HFFc6 (cell line): Measurements from ENCODE around the gene MFGE8. TPM values are rescaled to one million over a fixed set of nuclear protein-coding genes. Genes with fewer than 3 reads are reported as not detected.
A peak's percentile ranks its signal among the peaks of the same experiment; 100 is the strongest.

Experiments
- DNase-seq: peaks from one replicate; pipeline ENCODE4 v3.0.0-alpha.2; 2018
- H3K27ac Mint-ChIP-seq: 2 replicates; pipeline ENCODE4 v1.8.0; 2020; ENCODE audit warnings: mild to moderate bottlenecking, mixed read lengths
- H3K27me3 Mint-ChIP-seq: 2 replicates; pipeline ENCODE4 v1.8.0; 2021; ENCODE audit warnings: mild to moderate bottlenecking, moderate library complexity, mixed read lengths; ENCODE audit not compliant: insufficient read depth
- H3K36me3 Mint-ChIP-seq: 2 replicates; pipeline ENCODE4 v1.8.0; 2021; ENCODE audit warnings: low read depth, mixed read lengths
- H3K4me1 Mint-ChIP-seq: 2 replicates; pipeline ENCODE4 v1.8.0; 2020; ENCODE audit warnings: low read depth, mixed read lengths
- H3K4me3 Mint-ChIP-seq: 2 replicates; pipeline ENCODE4 v1.8.0; 2020; ENCODE audit warnings: mild to moderate bottlenecking, moderate library complexity, mixed read lengths
- H3K9me3 Mint-ChIP-seq: 2 replicates; pipeline ENCODE4 v1.8.0; 2020; ENCODE audit warnings: mild to moderate bottlenecking, mixed read lengths
- total RNA-seq, 6 experiments: library from RNA; stranded (reverse); fragmentation: NEBNext Ultra II Directional; extraction: Animal tissue kit (Norgen Biotek cat#: 25700); gene quantifications; 2 replicates in 1 of 6; 3 replicates in 5 of 6; pipeline ENCODE4 v1.2.3, GENCODE V29; 2021
- TF ChIP-seq, protein P1 (sequence below): fragments of 200-600 bp; sonication (generic); IDR thresholded peaks from 2 replicates; pipeline ENCODE4 v1.5.0; 2021; ENCODE audit warnings: antibody characterized with exemption, mild to moderate bottlenecking

MFGE8 gene
- total RNA-seq, 6 experiments from 2014 or later, result 769 to 963 (median 885) TPM

DNA sequence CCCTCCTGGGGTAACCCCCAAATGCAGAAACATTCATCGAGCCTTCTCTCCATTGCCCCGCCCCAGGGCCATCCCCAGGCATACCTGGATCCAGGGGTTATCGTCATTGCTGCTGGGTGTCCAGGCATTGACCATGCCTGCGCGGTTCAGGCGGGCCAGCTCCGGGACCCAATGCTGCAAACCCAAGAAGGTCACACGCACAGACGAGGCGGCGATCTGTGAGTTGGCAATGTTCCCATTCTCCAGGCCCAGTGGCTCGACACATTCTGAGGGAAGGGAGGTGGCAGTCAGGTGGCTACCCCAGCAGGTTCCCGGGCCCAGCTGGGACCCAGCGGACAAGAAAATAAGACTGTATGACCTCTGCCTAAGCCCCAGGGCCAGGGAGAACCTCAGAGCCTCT lies 6.1 kb downstream of the MFGE8 start:
- Mint-ChIP-seq H3K36me3 (peaks cover 62% of the 10 kb centered on the region), H3K4me1 (peaks cover 73% of the 10 kb centered on the region), H3K27ac (no peak overlapping the region), H3K9me3 (no peaks in the 10 kb centered on the region), H3K4me3 (no peak overlapping the region), H3K27me3 (peaks cover 11% of the 10 kb centered on the region)
- no peak for DNase-seq
- TF ChIP-seq, protein P1, sequence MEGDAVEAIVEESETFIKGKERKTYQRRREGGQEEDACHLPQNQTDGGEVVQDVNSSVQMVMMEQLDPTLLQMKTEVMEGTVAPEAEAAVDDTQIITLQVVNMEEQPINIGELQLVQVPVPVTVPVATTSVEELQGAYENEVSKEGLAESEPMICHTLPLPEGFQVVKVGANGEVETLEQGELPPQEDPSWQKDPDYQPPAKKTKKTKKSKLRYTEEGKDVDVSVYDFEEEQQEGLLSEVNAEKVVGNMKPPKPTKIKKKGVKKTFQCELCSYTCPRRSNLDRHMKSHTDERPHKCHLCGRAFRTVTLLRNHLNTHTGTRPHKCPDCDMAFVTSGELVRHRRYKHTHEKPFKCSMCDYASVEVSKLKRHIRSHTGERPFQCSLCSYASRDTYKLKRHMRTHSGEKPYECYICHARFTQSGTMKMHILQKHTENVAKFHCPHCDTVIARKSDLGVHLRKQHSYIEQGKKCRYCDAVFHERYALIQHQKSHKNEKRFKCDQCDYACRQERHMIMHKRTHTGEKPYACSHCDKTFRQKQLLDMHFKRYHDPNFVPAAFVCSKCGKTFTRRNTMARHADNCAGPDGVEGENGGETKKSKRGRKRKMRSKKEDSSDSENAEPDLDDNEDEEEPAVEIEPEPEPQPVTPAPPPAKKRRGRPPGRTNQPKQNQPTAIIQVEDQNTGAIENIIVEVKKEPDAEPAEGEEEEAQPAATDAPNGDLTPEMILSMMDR, result no peak

DNA sequence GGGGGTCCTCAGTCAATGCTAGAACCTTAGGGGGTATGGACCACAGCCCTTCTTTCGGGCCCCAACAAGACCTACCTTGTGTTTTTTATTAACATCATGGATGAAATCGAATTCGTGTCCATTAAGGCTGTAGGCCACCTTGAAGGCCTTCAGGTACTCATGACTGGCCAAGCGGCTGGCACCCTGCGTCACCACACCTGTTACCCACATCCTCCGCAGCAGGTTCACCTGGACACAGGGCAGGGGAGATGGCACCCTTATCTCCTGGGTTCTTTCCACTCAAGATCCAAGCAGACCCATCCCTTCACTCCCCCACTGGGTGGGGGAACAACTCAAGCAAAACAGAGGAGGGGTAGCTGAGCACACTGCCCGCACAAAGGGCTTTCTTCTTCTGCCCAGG lies 6.6 kb downstream of the MFGE8 start:
- Mint-ChIP-seq H3K4me1 (peaks cover 73% of the 10 kb centered on the region), H3K27me3 (peaks cover 11% of the 10 kb centered on the region), H3K4me3 (no peak overlapping the region), H3K36me3 (peaks cover 62% of the 10 kb centered on the region), H3K27ac (no peak overlapping the region), H3K9me3 (no peaks in the 10 kb centered on the region)
- DNase-seq, result no peak
- TF ChIP-seq, protein P1, result no peak

DNA sequence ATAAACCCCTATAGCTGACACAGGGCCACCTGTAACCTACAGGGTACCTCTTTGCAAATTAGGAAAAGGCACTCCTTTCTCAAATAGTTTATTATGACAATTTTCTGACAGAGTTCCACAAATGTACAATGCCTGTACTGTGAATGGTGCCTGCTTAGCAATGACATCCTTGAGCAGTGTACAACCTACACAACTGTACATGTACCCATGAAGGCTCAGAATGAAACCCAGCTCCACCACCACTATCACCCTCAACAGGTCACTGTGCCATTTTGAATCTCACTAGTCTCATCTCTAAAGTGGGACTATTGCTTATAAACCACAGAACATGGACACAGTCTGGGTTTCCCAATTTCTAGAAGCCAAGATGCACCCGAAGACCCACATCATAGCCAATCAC lies 7.0 kb downstream of the MFGE8 start:
- TF ChIP-seq, protein P1, result no peak
- Mint-ChIP-seq H3K4me1 (peaks cover 74% of the 10 kb centered on the region), H3K9me3 (no peaks in the 10 kb centered on the region), H3K4me3 (no peak overlapping the region), H3K36me3 (peaks cover 61% of the 10 kb centered on the region), H3K27ac (0 out of 2 replicates have a peak overlapping the region, but pooled peaks have one; percentile 3), H3K27me3 (peaks cover 12% of the 10 kb centered on the region)
- no peak for DNase-seq

DNA sequence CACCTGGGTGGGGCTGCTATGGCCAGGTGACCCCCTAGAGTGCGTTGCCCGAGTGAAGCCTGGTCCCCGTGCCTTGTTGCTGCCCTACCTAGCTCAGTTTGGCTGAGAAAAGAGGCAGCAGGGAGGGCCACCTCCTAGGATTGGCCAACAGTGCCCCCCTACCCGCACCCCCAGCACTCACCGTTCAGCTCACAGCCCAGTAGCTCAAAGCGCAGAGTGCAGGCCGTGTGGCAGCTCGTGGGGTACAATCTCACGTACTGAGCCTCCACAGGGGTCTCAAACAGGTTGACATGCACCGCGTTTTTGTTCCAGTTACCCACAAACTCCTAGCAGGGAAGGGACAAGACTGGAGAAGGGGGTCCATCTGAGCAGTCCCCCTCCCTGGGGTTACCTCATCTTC lies 7.6 kb downstream of the MFGE8 start:
- Mint-ChIP-seq H3K4me3 (no peak overlapping the region), H3K4me1 (peaks cover 74% of the 10 kb centered on the region), H3K36me3 (peaks cover 61% of the 10 kb centered on the region), H3K27ac (0 out of 2 replicates have a peak overlapping the region, but pooled peaks have one; percentile 62), H3K9me3 (no peaks in the 10 kb centered on the region), H3K27me3 (peaks cover 14% of the 10 kb centered on the region)
- no peak for DNase-seq
- TF ChIP-seq, protein P1, result no peak

DNA sequence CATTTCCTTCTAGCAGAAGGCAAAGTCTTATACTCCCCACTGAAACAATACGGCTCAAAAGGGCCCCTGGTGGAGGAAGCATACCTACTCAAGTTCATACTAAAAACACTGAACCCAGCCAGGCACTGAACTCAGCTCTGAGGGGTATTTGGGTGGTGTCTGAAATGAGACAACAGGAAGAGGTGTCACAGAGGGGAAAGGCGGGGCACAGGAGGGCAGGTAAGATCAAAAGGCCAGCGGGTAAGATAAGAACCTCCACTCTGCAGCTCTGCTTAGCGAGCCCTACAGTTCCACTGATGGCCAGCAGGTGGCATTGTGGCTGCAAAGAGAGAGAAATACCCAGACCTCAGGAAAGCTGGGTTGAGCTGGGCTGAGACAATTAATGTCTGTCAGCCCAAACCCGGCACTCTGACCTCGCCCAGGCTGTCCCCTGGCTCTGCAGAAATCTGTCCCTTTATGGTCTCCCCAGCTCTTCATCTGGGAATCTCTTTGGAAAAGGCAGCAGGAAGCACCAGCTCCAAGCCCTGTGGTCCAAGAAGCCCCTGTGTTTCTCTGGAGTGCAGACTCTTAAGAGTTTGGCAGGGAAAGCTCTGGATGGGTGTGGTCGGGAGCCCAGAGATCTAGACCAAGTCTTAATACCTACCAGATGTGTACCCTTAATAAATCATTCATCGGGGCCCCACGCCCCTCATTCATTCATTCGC lies 8.4 kb downstream of the MFGE8 start:
- Mint-ChIP-seq H3K4me1 (peaks cover 70% of the 10 kb centered on the region), H3K9me3 (no peaks in the 10 kb centered on the region), H3K27me3 (peaks cover 15% of the 10 kb centered on the region), H3K36me3 (peaks cover 57% of the 10 kb centered on the region), H3K27ac (peak overlapping the region; percentile 62), H3K4me3 (peak overlapping the region; percentile 52)
- TF ChIP-seq, protein P1, result peak; percentile 99
- DNase-seq, result peak; percentile 68
